ENCODE results near the gene PPT2. TPM values are rescaled to one million over a fixed set of nuclear protein-coding genes. Genes with fewer than 3 reads are reported as not detected.
A peak's percentile ranks its signal among the peaks of the same experiment; 100 is the strongest.
"Not testable (repeated sequence)": the region's sequence is repeated elsewhere in the genome, so short reads cannot be mapped to it uniquely, and the experiment has no call there.

Gene PPT2
- total RNA-seq, 4 donors from 2014 or later, result 14.9 to 31.4 (median 20.8) TPM

DNA sequence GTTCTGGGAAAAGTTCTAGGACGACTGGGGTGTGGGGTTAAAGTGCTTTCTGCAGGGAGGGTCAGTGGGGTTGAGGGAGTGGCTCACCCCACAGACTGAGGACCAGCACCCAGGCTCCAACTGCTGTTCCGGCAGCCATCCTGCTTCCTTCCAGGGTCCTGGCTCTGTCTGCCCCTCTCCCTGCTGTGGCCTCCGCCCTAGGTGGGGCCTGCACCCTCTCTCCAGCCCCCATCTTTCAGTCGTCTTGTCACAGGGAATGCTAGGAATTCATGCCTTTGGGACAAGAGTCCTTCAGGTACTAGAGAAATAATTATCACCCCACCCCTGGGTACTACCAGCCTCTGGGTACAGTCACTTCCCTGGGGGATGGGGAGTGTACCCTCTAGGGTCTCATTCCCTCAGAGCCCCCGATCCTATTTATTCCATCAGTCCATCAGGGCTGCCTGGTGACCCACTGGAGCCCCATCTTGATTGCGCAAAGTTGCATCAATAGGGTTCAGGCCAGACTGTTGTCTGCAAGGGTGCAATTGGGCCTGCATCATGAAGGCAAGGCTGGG, 30.2 kb downstream of the PPT2 start, which contains the start of gene AGER:
AGER (minus strand) TSS at position 170 of the 557 bp plus-strand sequence; CDS start at position 139, 31 bp downstream.
- TF ChIP-seq, protein P1, sequence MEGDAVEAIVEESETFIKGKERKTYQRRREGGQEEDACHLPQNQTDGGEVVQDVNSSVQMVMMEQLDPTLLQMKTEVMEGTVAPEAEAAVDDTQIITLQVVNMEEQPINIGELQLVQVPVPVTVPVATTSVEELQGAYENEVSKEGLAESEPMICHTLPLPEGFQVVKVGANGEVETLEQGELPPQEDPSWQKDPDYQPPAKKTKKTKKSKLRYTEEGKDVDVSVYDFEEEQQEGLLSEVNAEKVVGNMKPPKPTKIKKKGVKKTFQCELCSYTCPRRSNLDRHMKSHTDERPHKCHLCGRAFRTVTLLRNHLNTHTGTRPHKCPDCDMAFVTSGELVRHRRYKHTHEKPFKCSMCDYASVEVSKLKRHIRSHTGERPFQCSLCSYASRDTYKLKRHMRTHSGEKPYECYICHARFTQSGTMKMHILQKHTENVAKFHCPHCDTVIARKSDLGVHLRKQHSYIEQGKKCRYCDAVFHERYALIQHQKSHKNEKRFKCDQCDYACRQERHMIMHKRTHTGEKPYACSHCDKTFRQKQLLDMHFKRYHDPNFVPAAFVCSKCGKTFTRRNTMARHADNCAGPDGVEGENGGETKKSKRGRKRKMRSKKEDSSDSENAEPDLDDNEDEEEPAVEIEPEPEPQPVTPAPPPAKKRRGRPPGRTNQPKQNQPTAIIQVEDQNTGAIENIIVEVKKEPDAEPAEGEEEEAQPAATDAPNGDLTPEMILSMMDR (IDR thresholded peaks at IDR 0.05), result no peak
- no peak for DNase-seq (ENCODE audit: extremely low spot score)
- Histone ChIP-seq H3K36me3 (peaks cover 16 to 64% (median 52%) of the 10 kb centered on the region in 4 donors), H3K9me3 (no peaks in the 10 kb centered on the region), H3K27ac (replicated peaks in 1 of 4) (peak within 1 kb of the TSS; percentile 84 to 99 (median 98)), H3K4me3 (no peak within 1 kb of the TSS), H3K27me3 (no peaks in the 10 kb centered on the region), H3K4me1 (peaks cover 72 to 89% (median 86%) of the 10 kb centered on the region in 4 donors)
- intact Hi-C loops (cut with DNase I), result no loop called here
- 63% methylated on average over 6 of the region's 6 CpGs for WGBS

DNA sequence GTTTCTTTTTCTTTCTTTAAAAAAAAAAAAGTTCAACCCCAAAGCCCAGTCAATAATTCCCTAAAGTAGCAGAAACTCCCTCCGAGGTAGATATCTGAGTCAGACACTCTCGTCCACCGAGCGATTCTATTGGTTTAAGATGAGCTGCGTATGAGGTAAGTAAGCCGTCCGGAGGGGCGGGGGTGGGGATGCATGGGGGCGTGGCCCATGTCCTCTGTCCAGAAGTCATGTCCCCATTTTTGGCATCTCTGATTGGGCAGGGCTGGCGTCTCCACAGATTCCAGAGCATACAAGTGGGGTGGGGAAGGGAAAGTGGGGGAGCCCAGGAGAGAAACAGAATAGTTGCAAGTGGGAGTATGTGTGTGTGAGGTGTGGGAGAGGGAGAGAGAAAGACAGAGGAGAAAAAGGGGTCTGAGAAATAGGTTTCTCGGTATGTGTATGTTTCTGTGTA, 31.8 kb downstream of the PPT2 start:
- WGBS, result 27% methylated on average over 11 of the region's 11 CpGs
- H3K9me3 ChIP-seq; H3K27me3 ChIP-seq; intact Hi-C loops (cut with DNase I); H3K4me3 ChIP-seq: not testable (repeated sequence)
- H3K4me1 ChIP-seq, result peaks cover 67 to 83% (median 78%) of the 10 kb centered on the region in 4 donors
- H3K36me3 ChIP-seq, result peaks cover 16 to 52% (median 41%) of the 10 kb centered on the region in 4 donors
- peak; percentile 19 to 44 for TF ChIP-seq POLR2AphosphoS5 (IDR thresholded peaks at IDR 0.05)
- peak overlapping the region; percentile 84 to 99 (median 98) for H3K27ac ChIP-seq (replicated peaks in 1 of 4)
- DNase-seq (ENCODE audit: extremely low spot score), result peak; percentile 99

DNA sequence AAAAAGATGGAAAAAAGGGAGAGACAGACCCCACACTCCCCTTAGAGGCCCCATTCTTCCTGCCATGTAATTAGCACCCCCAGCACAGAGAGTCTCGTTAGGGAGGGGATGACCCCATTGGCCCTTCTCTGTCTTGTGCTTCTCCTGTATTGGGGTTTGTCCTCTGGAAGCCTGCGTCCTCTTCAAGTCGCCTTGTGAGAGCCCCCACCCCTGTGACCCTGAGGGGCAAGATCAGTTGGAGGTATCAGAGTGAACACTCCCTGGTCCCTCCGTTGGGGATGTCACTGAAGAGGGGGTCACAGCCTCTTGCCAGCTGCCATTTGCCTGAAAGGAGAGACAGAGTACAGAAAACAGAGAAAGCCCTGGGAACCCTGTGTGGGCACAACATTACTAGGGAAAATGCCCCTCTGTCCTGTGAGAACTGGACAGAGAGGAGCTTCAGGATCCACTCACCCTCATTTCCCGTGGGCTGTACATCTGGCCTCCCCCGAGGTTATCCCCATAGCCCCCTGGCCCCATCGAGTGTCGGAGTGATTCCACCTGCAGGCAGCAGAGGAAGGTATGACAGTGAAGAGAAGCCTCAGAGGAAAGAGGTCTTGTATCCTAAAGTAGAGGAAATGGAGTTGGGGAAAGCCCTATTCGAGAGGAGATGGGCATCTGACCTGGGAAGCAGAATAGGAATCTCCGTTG, 32.4 kb downstream of the PPT2 start:
- H3K4me3 ChIP-seq; H3K27me3 ChIP-seq; intact Hi-C loops (cut with DNase I); H3K9me3 ChIP-seq; DNase-seq (ENCODE audit: extremely low spot score): not testable (repeated sequence)
- H3K4me1 ChIP-seq, result peaks cover 68 to 83% (median 79%) of the 10 kb centered on the region in 4 donors
- H3K36me3 ChIP-seq, result peaks cover 16 to 46% (median 35%) of the 10 kb centered on the region in 4 donors
- peak overlapping the region; percentile 84 to 99 (median 98) for H3K27ac ChIP-seq (replicated peaks in 1 of 4)
- WGBS, result 58% methylated on average over 9 of the region's 10 CpGs

DNA sequence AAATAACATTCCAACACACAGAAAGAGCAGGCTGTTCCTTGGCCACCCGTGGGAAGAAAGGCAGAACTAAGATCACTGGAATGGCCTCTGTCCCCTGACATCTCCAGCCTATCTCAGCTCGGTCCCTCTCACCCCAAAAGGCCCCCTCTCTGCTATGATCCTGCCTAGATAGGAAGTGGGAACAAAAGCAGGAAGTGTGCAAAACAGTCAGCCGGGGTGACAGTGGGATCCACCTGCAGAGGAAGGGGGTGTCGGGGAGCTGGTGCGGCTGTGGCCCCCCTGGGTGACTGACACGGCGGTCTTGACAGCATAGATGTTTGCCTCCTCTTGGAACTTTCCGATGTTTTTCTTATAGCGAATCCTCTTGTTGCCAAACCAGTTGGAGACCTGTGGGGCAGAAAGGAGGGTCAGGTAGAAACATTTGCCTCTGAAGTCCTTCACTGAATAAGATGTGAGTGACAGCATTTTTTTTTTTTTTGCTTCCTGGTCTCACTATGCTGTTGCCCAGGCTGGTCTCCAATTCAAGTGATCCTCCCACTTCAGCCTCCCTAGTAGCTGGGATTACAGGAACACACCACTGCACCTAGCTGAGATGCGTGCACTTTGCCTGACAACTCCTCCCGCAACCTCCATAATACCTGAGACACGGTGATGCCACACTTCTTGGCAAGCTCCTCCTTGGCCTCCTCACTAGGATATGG, 33.2 kb downstream of the PPT2 start:
- intact Hi-C loops (cut with DNase I), result no loop called here
- TF ChIP-seq, protein P1 (IDR thresholded peaks at IDR 0.05), result no peak
- no peak for TF ChIP-seq POLR2AphosphoS5 (IDR thresholded peaks at IDR 0.05)
- no peak for TF ChIP-seq EP300 (IDR thresholded peaks at IDR 0.05)
- no peak for TF ChIP-seq POLR2A (IDR thresholded peaks at IDR 0.05; ENCODE audit: low read depth)
- H3K36me3 ChIP-seq, result peaks cover 16 to 39% (median 31%) of the 10 kb centered on the region in 4 donors
- H3K4me3 ChIP-seq, result no peak overlapping the region
- DNase-seq (ENCODE audit: extremely low spot score), result no peak
- H3K9me3 ChIP-seq, result no peaks in the 10 kb centered on the region
- 67% methylated on average over 12 of the region's 12 CpGs for WGBS
- peaks cover 67 to 82% (median 79%) of the 10 kb centered on the region in 4 donors for H3K4me1 ChIP-seq
- no peaks in the 10 kb centered on the region for H3K27me3 ChIP-seq
- peak overlapping the region; percentile 84 to 99 (median 98) for H3K27ac ChIP-seq (replicated peaks in 1 of 4)

DNA sequence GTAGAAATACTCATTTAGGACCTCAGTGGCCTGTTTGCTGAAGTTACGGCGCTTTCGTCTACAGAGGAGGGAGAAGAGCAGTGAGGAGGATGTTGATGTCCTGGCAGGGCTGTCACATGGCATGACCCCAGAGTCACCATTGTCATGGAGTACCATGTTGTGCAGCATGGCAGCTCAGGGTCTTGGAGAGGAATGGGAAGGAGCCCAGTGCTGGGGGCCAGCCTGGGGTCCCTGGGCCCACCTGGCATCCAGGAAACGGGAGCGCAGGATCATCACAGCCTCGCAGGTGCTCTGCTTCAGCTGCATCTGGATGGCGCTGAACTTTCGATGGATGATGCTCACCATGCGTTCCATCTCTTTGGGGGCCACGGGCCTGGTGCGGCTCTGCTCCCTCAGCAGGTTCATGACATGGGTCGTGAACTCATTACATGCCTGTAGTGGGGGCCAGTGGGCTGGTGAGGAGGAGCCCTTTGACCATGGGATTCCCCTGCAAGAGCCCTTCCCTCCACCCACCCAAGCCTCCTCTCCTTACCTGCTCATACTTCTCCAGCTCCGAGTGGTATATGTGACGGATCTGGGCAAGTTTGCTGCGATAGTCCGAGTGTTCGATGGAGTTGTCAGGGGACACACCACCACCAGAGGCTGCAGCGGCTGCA, 33.9 kb downstream of the PPT2 start:
- peaks cover 16 to 33% (median 28%) of the 10 kb centered on the region in 4 donors for H3K36me3 ChIP-seq
- H3K27me3 ChIP-seq; H3K9me3 ChIP-seq; intact Hi-C loops (cut with DNase I); DNase-seq (ENCODE audit: extremely low spot score): not testable (repeated sequence)
- peak overlapping the region; percentile 66 to 92 (median 84) for H3K4me3 ChIP-seq
- 100% methylated on average over 3 of the region's 18 CpGs for WGBS
- H3K4me1 ChIP-seq, result peaks cover 74 to 83% (median 79%) of the 10 kb centered on the region in 4 donors
- peak overlapping the region; percentile 90 to 99 (median 98) for H3K27ac ChIP-seq (replicated peaks in 1 of 4)
